ENCODE data around the gene RMP24.

The RMP24 gene

DNA sequence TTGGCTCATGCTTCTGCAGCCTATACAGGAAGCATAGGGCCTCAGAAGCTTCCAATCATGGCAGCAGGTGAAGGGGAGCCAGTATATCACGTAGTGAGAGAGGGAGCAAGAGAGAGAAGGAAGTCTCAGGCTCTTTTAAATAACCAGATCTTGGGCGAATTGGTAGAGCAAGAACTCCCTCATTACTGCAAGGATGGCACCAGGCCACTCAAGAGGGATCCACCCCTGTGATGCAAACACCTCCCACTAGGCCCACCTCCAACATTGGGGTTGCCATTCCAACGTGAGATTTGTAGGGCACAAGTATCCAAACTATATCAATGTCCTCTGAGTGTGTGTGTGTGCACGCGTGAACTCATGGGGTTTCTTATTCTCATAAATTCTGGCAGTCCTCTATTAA is 37.6 kb upstream of the RMP24 start:
- ChIA-PET CTCF (no interaction called here), POLR2A (no interaction called here)
- Histone ChIP-seq H3K9me3 (ENCODE audit: control insufficient read depth, insufficient read depth, low read length) (no peaks in the 10 kb centered on the region), H3K27ac (ENCODE audit: low read depth, low read length) (no peak overlapping the region), H3K4me3 (ENCODE audit: low read depth, low read length) (no peak overlapping the region), H3K27me3 (ENCODE audit: control insufficient read depth, insufficient read depth, low read length) (peaks cover 2% of the 10 kb centered on the region)
- TF ChIP-seq, protein P1, sequence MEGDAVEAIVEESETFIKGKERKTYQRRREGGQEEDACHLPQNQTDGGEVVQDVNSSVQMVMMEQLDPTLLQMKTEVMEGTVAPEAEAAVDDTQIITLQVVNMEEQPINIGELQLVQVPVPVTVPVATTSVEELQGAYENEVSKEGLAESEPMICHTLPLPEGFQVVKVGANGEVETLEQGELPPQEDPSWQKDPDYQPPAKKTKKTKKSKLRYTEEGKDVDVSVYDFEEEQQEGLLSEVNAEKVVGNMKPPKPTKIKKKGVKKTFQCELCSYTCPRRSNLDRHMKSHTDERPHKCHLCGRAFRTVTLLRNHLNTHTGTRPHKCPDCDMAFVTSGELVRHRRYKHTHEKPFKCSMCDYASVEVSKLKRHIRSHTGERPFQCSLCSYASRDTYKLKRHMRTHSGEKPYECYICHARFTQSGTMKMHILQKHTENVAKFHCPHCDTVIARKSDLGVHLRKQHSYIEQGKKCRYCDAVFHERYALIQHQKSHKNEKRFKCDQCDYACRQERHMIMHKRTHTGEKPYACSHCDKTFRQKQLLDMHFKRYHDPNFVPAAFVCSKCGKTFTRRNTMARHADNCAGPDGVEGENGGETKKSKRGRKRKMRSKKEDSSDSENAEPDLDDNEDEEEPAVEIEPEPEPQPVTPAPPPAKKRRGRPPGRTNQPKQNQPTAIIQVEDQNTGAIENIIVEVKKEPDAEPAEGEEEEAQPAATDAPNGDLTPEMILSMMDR (IDR thresholded peaks at IDR 0.05; ENCODE audit: low read depth, low read length), result no peak
- no peak for DNase-seq (ENCODE audit: low read depth, low spot score)

DNA sequence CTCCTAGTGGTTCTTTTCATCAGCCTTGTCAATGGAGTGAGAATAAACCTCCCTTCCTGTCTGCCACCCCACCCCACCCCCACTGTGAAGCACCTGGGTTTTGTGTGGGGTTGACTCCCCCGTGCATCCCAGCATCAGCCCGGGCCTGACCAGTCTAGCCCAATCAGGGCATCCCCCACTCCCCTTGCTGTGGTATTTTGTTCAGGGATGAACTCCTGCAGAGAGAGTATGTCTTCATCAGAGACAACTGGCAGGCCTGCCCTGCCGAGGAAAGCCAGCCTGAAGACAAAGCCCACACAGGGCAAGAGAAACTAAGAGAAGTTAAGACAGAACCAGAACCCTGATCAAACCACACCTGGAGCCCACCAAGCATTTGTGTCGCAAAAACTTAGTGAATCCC is 36.7 kb upstream of the RMP24 start:
- Histone ChIP-seq H3K27me3 (ENCODE audit: control insufficient read depth, insufficient read depth, low read length) (peaks cover 2% of the 10 kb centered on the region), H3K27ac (ENCODE audit: low read depth, low read length) (no peak overlapping the region), H3K9me3 (ENCODE audit: control insufficient read depth, insufficient read depth, low read length) (no peaks in the 10 kb centered on the region), H3K4me3 (ENCODE audit: low read depth, low read length) (no peak overlapping the region)
- DNase-seq (ENCODE audit: low read depth, low spot score), result no peak
- TF ChIP-seq, protein P1 (IDR thresholded peaks at IDR 0.05; ENCODE audit: low read depth, low read length), result no peak
- ChIA-PET CTCF (no interaction called here), POLR2A (no interaction called here)

DNA sequence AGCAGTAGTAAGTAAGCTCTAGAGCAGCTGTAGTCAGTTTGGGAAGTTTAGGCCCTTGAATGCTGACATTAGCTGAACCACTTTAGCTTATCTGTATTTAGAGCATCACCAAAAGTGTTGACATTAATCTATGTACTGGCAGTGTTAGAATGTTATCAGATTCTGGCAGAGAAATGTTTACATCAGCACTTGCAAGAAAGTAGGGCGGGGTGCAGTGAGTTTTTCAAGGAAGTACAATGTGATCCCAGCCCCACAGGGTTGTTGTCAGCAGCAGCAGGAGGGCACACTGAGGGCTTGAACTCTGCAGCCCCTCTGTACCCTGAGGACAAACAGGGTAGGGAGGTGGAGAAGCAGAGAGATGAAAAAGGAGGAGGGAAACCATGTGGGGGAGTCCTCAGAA is 35.5 kb upstream of the RMP24 start:
- ChIA-PET POLR2A (no interaction called here), CTCF (interaction anchor here (1.9 to 2.4 kb wide), 2 partner anchors 11 to 13 kb away, joined by 6 to 18 read pairs; no protein-coding TSS in a partner anchor)
- Histone ChIP-seq H3K9me3 (ENCODE audit: control insufficient read depth, insufficient read depth, low read length) (no peaks in the 10 kb centered on the region), H3K27ac (ENCODE audit: low read depth, low read length) (no peak overlapping the region), H3K27me3 (ENCODE audit: control insufficient read depth, insufficient read depth, low read length) (peaks cover 2% of the 10 kb centered on the region), H3K4me3 (ENCODE audit: low read depth, low read length) (no peak overlapping the region)
- TF ChIP-seq, protein P1 (IDR thresholded peaks at IDR 0.05; ENCODE audit: low read depth, low read length), result no peak
- DNase-seq (ENCODE audit: low read depth, low spot score), result no peak

DNA sequence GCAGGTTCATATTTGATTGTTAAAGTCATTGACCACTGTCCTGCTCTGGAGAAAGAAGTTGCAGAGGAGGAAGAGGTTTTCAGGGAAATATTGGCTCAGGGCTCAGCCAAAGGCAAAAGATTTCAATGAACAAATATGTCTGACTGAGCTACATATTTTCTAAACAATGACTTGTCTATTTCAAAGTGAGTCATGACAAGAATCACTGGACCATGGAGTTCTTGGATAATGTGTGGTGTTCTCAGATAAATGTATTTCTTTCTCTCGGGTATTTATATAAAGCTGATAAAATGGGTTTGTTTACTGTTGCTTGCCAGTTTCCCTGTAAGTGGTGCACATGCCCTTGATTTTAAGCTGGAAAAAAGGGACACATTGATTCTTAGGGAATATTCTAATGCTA is 34.3 kb upstream of the RMP24 start:
- no peaks in the 10 kb centered on the region for H3K9me3 ChIP-seq (ENCODE audit: control insufficient read depth, insufficient read depth, low read length)
- POLR2A ChIA-PET, result no interaction called here
- H3K27me3 ChIP-seq (ENCODE audit: control insufficient read depth, insufficient read depth, low read length), result peaks cover 4% of the 10 kb centered on the region
- CTCF ChIA-PET, result interaction anchor here (1.1 to 2.4 kb wide), 4 partner anchors 9 to 182 kb away, joined by 3 to 18 read pairs (median 6); no protein-coding TSS in a partner anchor
- H3K27ac ChIP-seq (ENCODE audit: low read depth, low read length), result no peak overlapping the region
- no peak for DNase-seq (ENCODE audit: low read depth, low spot score)
- TF ChIP-seq, protein P1 (IDR thresholded peaks at IDR 0.05; ENCODE audit: low read depth, low read length), result no peak
- no peak overlapping the region for H3K4me3 ChIP-seq (ENCODE audit: low read depth, low read length)

DNA sequence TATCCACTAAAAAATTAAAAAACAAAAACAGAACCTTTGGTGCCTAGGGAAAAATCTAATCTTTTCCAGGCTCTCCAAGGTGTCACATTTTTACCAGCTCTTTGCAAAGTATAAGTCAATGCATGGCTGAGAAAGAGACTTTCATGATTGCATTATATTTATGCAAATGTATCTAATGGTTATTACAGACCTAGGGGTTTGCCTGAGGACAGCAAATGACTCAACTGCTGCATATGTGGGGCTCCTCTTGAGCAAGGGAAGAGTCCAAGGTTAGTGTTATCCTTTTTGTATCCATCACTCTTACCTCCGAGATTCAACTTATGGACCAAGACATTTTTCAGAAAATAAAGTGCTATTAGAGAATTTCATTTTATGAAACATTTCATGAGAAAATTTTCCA is 33.9 kb upstream of the RMP24 start:
- Histone ChIP-seq H3K9me3 (ENCODE audit: control insufficient read depth, insufficient read depth, low read length) (no peaks in the 10 kb centered on the region), H3K27me3 (ENCODE audit: control insufficient read depth, insufficient read depth, low read length) (peaks cover 6% of the 10 kb centered on the region), H3K4me3 (ENCODE audit: low read depth, low read length) (no peak overlapping the region), H3K27ac (ENCODE audit: low read depth, low read length) (no peak overlapping the region)
- ChIA-PET CTCF (interaction anchor here (1.1 to 2.4 kb wide), 3 partner anchors 11 to 182 kb away, joined by 3 to 18 read pairs (median 5); no protein-coding TSS in a partner anchor), POLR2A (no interaction called here)
- TF ChIP-seq, protein P1 (IDR thresholded peaks at IDR 0.05; ENCODE audit: low read depth, low read length), result no peak
- DNase-seq (ENCODE audit: low read depth, low spot score), result no peak

All from AG04450 (cell line).